A549 (cell line): Measurements from ENCODE around the gene KAT2B.

Experiments used
- BCL3 ChIP-seq: fragments of >200 bp; sonication (Bioruptor Twin); formaldehyde crosslinking; IDR thresholded peaks from 3 replicates; pipeline ENCODE4 v1.6.1; 2016
- CTCF ChIP-seq: fragments of >200 bp; sonication (Bioruptor Twin); formaldehyde crosslinking; IDR thresholded peaks from 3 replicates; pipeline ENCODE4 v1.5.1; 2016
- POLR2A ChIP-seq: IDR thresholded peaks from 2 replicates; pipeline ENCODE4 v1.6.1; 2012; ENCODE audit warnings: mild to moderate bottlenecking, low read length

GRCh38 chr3:20057612-20058180 is 17.4 kb downstream of the KAT2B start:
- TF ChIP-seq POLR2A (no peak), CTCF (no peak), BCL3 (no peak)
